Muscle of arm (tissue), 12 donors: ENCODE data around the gene STRA6. TPM values are rescaled to one million over a fixed set of nuclear protein-coding genes. Genes with fewer than 3 reads are reported as not detected.

Experiments used
- DNase-seq: peaks from one replicate; pipeline ENCODE4 v3.0.0-alpha.2; 2013
- polyA plus RNA-seq, 12 donors: library from polyadenylated mRNA; unstranded; fragments of 120-200 nt; gene quantifications; one replicate each; pipeline ENCODE4 v1.2.1, GENCODE V29; 2013; ENCODE audit not compliant: insufficient read length in 12 of 12

The STRA6 gene
- polyA plus RNA-seq, 12 donors = 0.71 to 3.4 (median 1.0) TPM; not detected in 2

DNA sequence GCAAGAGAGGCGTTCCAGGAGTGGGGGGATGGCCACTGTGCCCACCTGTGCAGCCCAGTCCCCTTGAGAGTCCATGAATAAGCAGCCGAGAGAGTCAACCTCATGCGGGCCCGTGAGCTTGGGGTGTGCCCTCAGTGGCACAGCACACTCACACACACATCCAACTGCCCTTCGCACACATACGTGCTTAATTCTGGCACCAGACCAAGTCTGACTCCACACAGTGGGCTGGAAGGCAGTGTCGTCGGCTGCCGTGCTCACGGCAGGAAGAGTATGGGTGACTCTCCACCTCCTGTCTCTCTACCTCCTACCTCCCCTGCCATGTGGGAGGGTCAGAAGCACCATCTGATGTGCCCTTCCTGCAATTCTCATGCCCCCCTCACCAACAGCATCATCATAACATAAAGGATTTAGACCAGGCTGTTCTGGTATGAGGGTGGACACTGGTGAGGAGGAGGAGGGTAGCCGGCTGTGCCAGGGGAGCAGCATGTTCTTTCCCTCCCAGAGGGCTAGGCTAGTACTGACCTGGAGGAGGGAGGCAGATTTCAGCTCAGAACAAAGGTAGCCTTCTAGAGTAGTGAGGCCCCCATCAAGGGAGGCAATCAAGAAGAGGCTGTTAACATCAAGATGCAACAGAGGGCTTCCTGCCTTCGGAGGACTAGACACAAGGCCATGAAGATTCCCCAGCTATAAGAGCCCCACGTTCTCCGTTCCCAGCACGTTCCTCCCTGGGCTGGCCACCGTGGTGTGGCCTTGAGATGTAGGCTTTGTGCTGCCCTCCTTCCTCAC, 5.3 kb upstream of the STRA6 start:
- DNase-seq = no peak

DNA sequence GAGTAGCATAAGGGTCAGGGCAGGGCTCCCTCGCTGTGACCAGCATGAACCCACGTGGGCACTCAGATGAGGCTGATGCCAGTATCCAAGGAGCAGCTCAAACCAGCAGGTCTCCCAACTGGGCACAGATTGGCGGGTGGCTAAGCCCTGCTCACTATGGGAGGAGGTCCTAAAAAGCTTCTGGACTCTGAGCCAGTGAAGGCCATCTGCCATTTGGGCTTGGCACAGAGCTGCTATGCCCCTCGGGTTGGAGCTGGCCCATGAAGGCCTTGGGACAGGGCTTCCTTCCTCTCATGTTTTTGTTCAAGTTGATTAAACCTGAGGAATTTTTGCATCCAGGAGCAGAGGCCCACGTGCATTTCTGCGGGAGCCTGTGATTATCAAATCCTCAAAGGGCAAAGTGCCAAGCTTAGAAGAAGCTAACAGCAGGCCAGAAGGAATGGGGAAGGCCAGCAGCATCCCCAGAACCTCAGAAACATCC, 4.3 kb upstream of the STRA6 start:
- no peak for DNase-seq

DNA sequence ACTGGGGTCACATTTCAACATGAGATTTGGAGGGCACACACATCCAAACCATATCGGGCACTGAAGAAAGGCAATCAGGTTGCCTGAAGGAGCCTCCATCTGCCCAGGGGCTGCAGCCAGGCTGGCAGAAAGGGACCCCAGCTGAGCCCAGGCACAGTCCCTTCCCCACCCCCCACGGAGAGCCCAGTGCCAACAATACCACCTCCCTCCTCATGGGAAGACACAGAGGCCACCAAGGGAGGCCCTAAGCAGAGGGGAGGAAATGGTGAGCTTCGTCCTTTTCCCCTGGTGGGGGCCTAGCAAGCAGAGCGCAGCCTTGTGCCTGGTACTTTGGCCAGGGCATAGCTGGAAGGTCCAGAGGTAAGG, 3.0 kb upstream of the STRA6 start:
- DNase-seq = no peak

- DNase-seq = no peak
Measured at GRCh38 chr15:74203914-74204431, 1.4 kb upstream of the STRA6 start.

- no peak for DNase-seq
Measured at GRCh38 chr15:74201710-74202420, 722 bp downstream of the STRA6 start.

- no peak for DNase-seq
Measured at GRCh38 chr15:74200871-74201419, 1.6 kb downstream of the STRA6 start.

GRCh38 chr15:74200412-74200815, 2.2 kb downstream of the STRA6 start:
- no peak for DNase-seq

DNA sequence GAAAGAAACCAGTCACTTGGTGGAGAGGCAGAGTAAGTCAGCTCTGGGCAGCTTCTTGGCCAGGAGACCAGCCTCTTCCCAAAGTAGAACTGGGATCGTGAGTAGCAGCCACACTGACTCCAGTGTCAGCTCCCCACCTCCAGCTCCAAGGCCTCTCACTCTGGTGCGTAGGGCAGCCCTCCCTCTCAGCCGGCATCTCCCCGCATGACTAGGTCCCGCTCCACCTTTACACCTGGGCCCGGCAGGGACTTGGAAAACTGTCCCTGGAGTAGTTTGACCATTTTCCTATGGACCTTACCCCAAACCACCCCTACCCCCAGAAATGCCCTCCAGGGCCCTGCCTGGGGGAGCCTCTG, 3.3 kb downstream of the STRA6 start:
- DNase-seq = no peak

DNA sequence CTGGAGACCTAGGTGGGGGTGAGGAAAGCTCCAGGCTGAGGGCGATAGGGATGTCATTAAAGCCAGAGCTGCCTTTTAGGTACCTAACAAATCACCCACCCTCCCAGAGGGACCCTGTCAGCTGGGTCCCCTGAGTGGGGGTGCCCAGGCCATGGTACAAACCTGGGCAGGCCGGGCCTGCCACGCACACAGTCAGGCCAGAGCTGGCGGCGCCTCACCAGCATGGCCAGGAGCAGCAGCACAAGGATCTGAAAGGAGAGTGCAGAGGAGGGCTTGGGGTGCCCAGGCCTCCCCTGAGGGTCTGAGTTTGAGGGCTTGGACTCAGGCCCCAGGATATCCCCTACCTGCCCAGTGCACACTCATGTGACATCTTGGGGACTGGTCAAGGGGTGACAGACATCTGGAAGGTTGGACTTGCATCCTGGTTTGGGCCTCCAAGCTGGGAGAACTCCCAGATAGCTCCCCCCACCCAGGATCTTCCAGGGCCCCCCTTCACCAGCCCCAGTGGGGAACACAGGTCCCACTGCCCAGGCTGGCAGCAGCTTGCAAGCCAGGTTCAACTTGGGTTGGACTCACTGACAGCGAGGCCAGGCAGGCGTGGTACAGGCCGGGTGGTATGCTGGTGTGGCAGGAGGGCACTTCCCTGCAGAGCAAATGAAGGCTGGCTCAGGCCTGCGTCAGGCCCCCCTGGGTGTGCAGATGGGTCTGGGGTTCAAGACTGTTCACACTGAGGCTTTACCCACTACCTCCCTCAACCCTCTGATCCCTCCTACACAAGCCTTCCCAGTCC, 5.2 kb downstream of the STRA6 start:
- no peak for DNase-seq

DNA sequence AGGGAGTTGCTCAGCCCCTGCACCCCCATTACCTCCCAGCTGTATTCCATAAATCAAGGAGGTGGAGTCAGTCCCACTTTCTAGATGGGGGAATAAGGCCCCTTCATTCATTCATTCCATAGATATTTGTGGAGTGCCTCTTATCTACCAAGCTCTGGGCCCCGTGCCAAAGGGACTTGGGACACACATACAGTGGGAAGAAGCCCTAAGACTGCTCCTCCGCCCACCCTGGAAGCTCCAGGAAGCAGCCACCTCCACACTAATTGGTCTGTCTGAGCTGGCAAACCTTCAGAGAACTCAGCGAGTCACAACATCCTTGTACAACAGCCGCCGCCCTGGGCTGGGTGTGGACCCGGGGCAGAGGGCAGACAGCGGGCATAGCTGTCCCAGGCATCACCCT, 6.4 kb downstream of the STRA6 start:
- no peak for DNase-seq

GRCh38 chr15:74194572-74195559, 7.7 kb downstream of the STRA6 start:
- no peak for DNase-seq

DNA sequence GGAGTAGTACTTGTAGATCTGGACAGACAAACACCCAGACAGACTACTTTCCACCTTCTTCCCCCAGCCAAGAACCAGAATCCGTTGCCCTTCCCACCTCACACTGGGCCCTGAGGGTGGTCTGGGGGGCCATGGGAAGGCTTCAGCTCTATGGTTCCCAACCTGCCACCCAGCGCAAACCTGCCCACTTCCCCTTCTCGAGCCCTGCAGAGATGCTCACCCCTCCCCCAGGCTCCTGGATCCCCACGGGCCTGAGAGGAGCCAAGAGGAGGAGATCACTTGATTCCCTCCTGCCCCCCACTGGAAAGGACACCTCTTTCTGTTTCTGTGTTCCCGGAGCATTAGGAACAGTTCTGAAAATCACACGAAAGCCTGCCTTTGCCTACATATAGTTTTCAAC, 8.7 kb downstream of the STRA6 start:
- no peak for DNase-seq

GRCh38 chr15:74193299-74193718, 9.3 kb downstream of the STRA6 start:
- no peak for DNase-seq

DNA sequence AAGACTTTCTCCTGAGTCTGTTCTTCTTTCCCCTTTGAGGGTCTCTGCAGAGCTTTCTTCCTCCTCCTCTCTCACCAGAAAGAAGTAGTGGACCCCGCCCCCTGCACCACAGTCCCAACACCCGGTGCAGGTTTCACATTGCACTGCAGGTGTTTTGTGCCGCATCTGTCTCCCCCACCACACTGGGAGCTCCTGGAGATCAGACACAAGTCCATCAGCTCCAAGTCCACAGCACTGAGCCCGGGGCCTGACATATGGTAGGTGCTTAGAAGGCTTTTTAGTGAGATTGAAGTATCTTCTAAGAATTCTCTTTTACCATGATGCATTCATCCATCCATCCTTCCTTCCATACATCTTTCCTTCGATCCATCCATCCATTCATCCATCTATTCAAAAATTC, 9.8 kb downstream of the STRA6 start:
- no peak for DNase-seq

GRCh38 chr15:74191798-74192197, 10.8 kb downstream of the STRA6 start:
- DNase-seq = no peak

DNA sequence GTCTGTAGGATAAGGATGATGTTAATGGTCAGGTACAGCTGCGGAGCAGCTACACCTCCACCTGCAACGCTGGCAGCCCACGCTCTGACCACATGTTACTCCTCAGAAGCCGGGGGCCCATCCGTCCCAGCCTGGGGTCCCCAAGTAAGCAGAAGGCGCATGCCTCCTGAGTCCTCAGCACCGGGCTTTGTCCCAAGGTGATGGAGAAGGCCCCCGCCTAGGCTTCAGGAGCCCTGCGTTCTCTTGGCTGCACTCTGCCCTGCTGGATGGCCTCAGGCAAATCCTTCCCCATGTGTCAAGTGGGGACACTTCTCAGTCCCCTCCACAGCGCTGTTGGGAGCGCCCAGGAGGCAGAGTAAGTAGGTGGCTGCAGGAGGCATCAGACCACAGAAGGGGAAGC, 14.4 kb downstream of the STRA6 start:
- DNase-seq = no peak

DNA sequence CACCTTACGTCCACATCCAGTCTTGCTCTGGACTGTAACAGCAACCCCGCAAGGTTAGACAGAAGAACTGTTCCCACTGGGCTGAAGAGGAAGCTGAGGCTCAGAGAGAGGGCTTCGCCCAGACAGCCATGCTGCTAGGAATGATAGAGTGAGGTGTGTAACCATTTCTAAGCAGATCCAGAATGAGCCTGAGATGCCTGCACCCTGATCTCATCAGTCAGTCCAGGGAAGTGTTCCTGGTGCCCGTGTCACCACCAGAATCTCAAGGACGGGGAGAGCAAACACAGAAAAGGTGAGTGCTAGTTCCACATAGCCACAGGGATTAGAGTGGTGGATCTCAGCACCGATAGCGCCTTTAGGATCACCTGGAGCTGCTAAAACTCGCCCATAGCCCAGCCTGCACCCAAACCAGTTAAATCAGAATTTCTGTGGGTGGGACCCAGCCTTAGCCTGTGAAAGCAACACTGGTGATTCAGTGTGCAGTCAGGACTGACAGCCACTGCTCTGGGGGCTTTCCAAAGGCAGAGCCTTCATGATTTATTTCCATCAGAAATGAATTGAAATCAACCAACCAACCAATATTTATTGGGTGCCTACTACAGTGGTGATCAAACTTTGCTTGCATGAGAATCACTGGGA, 16.8 kb downstream of the STRA6 start:
- no peak for DNase-seq

- no peak for DNase-seq
Measured at GRCh38 chr15:74184582-74185091, 17.9 kb downstream of the STRA6 start.

GRCh38 chr15:74182131-74182530, 20.5 kb downstream of the STRA6 start:
- DNase-seq = no peak
